ENCODE results near the gene NMNAT2.

Gene NMNAT2

DNA sequence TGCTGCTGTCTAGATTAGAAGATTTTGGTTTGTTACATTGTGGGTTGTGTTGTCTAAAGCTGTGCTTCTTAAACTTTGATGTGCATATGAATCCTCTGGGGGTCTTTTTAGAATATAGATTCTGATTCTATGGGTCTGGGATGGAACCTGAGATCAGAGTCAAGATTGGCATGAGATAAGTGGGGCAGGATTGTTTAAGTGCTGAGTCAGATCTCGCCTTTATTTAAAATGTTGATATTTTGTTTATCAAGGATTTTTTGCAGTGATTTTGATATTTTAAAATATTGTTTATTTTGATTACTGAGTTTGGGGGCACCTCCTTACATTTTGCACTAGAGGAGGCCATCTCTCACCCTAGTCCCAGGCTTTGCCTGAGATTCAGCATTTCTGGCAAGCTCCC lies 117.4 kb downstream of the NMNAT2 start:
- Histone ChIP-seq H3K4me3 (IDR thresholded peaks at IDR 0.05; ENCODE audit: insufficient read depth, low read depth, low read length) (no peak overlapping the region), H3K4me1 (ENCODE audit: low read depth, poor library complexity, severe bottlenecking) (no peaks in the 10 kb centered on the region), H3K9ac (no peak overlapping the region), H3K4me2 (no peak overlapping the region), H3K36me3 (ENCODE audit: insufficient read depth) (no peaks in the 10 kb centered on the region), H3K79me2 (ENCODE audit: insufficient read depth, low read depth) (no peaks in the 10 kb centered on the region), H2AFZ (ENCODE audit: low read depth) (no peak overlapping the region), H4K20me1 (ENCODE audit: insufficient read depth) (no peaks in the 10 kb centered on the region), H3K27ac (no peak overlapping the region), H3K27me3 (ENCODE audit: insufficient read depth, low read depth) (no peaks in the 10 kb centered on the region)
- TF ChIP-seq, protein P1, sequence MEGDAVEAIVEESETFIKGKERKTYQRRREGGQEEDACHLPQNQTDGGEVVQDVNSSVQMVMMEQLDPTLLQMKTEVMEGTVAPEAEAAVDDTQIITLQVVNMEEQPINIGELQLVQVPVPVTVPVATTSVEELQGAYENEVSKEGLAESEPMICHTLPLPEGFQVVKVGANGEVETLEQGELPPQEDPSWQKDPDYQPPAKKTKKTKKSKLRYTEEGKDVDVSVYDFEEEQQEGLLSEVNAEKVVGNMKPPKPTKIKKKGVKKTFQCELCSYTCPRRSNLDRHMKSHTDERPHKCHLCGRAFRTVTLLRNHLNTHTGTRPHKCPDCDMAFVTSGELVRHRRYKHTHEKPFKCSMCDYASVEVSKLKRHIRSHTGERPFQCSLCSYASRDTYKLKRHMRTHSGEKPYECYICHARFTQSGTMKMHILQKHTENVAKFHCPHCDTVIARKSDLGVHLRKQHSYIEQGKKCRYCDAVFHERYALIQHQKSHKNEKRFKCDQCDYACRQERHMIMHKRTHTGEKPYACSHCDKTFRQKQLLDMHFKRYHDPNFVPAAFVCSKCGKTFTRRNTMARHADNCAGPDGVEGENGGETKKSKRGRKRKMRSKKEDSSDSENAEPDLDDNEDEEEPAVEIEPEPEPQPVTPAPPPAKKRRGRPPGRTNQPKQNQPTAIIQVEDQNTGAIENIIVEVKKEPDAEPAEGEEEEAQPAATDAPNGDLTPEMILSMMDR (conservative IDR thresholded peaks at IDR 0.05; ENCODE audit: low read depth, low read length), result no peak

DNA sequence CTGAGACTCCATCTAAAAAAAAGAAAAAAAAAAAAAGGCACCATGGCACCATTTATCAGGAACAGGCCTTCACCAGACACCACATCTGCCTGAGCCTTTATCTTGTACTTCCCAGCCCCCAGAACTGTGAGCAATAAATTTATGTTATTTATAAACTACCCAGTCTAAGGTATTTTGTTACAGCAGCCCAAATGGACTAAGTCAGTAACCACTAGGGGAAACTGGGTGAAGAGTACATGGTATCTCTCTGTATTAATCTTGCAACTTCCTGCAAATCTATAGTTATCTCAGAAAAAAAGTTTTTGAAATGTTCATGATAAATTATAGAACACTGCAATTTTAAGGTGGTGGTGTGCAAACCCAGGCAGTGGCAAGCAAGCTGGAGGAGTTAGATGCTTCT lies 117.8 kb downstream of the NMNAT2 start:
- Histone ChIP-seq H3K27me3 (ENCODE audit: insufficient read depth, low read depth) (no peaks in the 10 kb centered on the region), H3K79me2 (ENCODE audit: insufficient read depth, low read depth) (no peaks in the 10 kb centered on the region), H3K9ac (no peak overlapping the region), H3K27ac (no peak overlapping the region), H2AFZ (ENCODE audit: low read depth) (no peak overlapping the region), H3K4me2 (no peak overlapping the region), H3K4me1 (ENCODE audit: low read depth, poor library complexity, severe bottlenecking) (no peaks in the 10 kb centered on the region), H3K36me3 (ENCODE audit: insufficient read depth) (no peaks in the 10 kb centered on the region), H3K4me3 (IDR thresholded peaks at IDR 0.05; ENCODE audit: insufficient read depth, low read depth, low read length) (no peak overlapping the region), H4K20me1 (ENCODE audit: insufficient read depth) (no peaks in the 10 kb centered on the region)
- TF ChIP-seq, protein P1 (conservative IDR thresholded peaks at IDR 0.05; ENCODE audit: low read depth, low read length), result no peak

DNA sequence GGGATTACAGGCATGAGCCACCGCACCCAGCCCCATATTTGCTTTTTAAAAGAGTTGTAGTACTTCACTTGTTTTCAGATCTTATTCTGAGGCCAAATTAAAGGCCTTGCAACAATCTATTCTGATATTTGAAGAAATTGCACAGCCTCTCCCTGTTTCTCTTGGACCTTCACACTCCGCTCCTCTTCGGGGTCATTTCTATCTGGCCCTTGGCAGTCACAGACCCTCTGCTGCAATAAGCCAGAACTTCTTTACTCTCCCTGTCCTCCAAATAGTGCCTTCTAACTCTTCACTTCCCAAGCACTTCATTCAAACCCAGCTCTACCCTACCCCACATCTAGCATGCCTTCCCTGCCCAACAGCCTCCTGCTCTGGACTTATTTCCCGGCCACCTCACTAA lies 121.4 kb downstream of the NMNAT2 start:
- Histone ChIP-seq H3K4me3 (IDR thresholded peaks at IDR 0.05; ENCODE audit: insufficient read depth, low read depth, low read length) (no peak overlapping the region), H3K4me2 (no peak overlapping the region), H3K36me3 (ENCODE audit: insufficient read depth) (no peaks in the 10 kb centered on the region), H3K27ac (no peak overlapping the region), H3K9ac (no peak overlapping the region), H3K27me3 (ENCODE audit: insufficient read depth, low read depth) (no peaks in the 10 kb centered on the region), H4K20me1 (ENCODE audit: insufficient read depth) (no peaks in the 10 kb centered on the region), H3K79me2 (ENCODE audit: insufficient read depth, low read depth) (no peaks in the 10 kb centered on the region), H3K4me1 (ENCODE audit: low read depth, poor library complexity, severe bottlenecking) (no peaks in the 10 kb centered on the region), H2AFZ (ENCODE audit: low read depth) (no peak overlapping the region)
- TF ChIP-seq, protein P1 (conservative IDR thresholded peaks at IDR 0.05; ENCODE audit: low read depth, low read length), result no peak

DNA sequence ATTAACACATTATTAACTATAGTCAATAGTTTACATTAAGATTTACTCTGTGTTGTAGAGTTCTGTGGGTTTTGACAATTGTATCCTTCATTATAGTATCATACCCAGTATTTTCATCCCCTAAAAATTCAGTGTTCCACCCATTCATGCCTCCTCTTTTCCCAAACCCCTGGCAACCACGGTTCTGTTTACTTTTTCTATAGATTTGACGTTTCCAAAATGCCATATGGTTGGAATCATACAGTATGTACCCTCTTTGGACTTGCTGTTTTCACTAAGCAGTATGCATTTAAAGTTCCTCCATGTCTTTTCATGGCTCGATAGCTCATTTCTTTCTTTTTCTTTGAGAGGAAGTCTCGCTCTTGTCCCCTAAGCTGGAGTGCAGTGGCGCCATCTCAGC lies 122.7 kb downstream of the NMNAT2 start:
- no peaks in the 10 kb centered on the region for H3K4me1 ChIP-seq (ENCODE audit: low read depth, poor library complexity, severe bottlenecking)
- no peaks in the 10 kb centered on the region for H3K36me3 ChIP-seq (ENCODE audit: insufficient read depth)
- no peak overlapping the region for H2AFZ ChIP-seq (ENCODE audit: low read depth)
- H3K4me2 ChIP-seq, result no peak overlapping the region
- no peaks in the 10 kb centered on the region for H3K79me2 ChIP-seq (ENCODE audit: insufficient read depth, low read depth)
- no peak overlapping the region for H3K4me3 ChIP-seq (IDR thresholded peaks at IDR 0.05; ENCODE audit: insufficient read depth, low read depth, low read length)
- H3K27ac ChIP-seq, result no peak overlapping the region
- H3K27me3 ChIP-seq (ENCODE audit: insufficient read depth, low read depth), result no peaks in the 10 kb centered on the region
- H3K9ac ChIP-seq, result no peak overlapping the region
- no peaks in the 10 kb centered on the region for H4K20me1 ChIP-seq (ENCODE audit: insufficient read depth)
- TF ChIP-seq, protein P1 (conservative IDR thresholded peaks at IDR 0.05; ENCODE audit: low read depth, low read length), result no peak

Measured in KMS-11 (cell line).